Activated CD8-positive, alpha-beta T cell treated with anti-CD3 and anti-CD28 coated beads, Interleukin-2, amount 10 ng/mL, durations not matched to agents 7 days and 5 days (primary cell): Measurements from ENCODE around the gene CITED4. TPM values are rescaled to one million over a fixed set of nuclear protein-coding genes. Genes with fewer than 3 reads are reported as not detected.

Source experiments
- ATAC-seq: fragments of 150-1000 bp; cut with Tn5 transposase; one replicate; pipeline ENCODE4 v1.10.0; 2021; ENCODE audit warnings: moderate library complexity
- CTCF ChIA-PET: fragments of 350-600 bp; sonication (Branson Sonifier 250); formaldehyde crosslinking; loops from one replicate; lab custom pipeline; 2021; ENCODE audit warnings: antibody characterized with exemption; lab: Charles Lee
- POLR2A ChIA-PET: fragments of 350-600 bp; sonication (Branson Sonifier 250); formaldehyde crosslinking; loops from one replicate; lab custom pipeline; 2021; ENCODE audit warnings: antibody characterized with exemption; lab: Charles Lee
- DNase-seq: peaks from one replicate; pipeline ENCODE4 v3.0.0-alpha.2; 2020
- H3K27ac Mint-ChIP-seq: one replicate; pipeline ENCODE4 v1.8.0; 2021; ENCODE audit warnings: mild to moderate bottlenecking, mixed read lengths
- H3K27me3 Mint-ChIP-seq: one replicate; pipeline ENCODE4 v1.8.0; 2021; ENCODE audit warnings: low read depth, mixed read lengths
- H3K36me3 Mint-ChIP-seq: one replicate; pipeline ENCODE4 v1.8.0; 2021; ENCODE audit warnings: low read depth, mixed read lengths
- H3K4me1 Mint-ChIP-seq: one replicate; pipeline ENCODE4 v1.8.0; 2021; ENCODE audit warnings: low read depth, mixed read lengths
- H3K4me3 Mint-ChIP-seq: one replicate; pipeline ENCODE4 v1.8.0; 2021; ENCODE audit warnings: mild to moderate bottlenecking, mixed read lengths
- H3K9me3 Mint-ChIP-seq: one replicate; pipeline ENCODE4 v1.8.0; 2022; ENCODE audit warnings: mixed read lengths; ENCODE audit not compliant: insufficient read depth
- total RNA-seq, 2 experiments: library from RNA; stranded (reverse); gene quantifications; one replicate each; pipeline ENCODE4 v1.2.3, GENCODE V29; 2021

CITED4 gene
- total RNA-seq, 2 experiments from 2014 or later: 9.1 to 10.0 TPM

GRCh38 chr1:40851643-40852042 lies 10.5 kb downstream of the CITED4 start:
- ATAC-seq (no peak), DNase-seq (no peak)
- Mint-ChIP-seq H3K4me1 (peaks cover 17% of the 10 kb centered on the region), H3K36me3 (no peaks in the 10 kb centered on the region), H3K27ac (no peak overlapping the region), H3K27me3 (peaks cover 4% of the 10 kb centered on the region), H3K9me3 (no peaks in the 10 kb centered on the region), H3K4me3 (no peak overlapping the region)
- CTCF ChIA-PET: interaction anchor here (0.7 to 9.4 kb wide), 6 partner anchors 11 to 319 kb away, joined by 3 to 273 read pairs (median 13); partner anchors contain the start of gene ZNF684
- POLR2A ChIA-PET: interaction anchor here (1.4 kb wide), 1 partner anchor 160 kb away, joined by 4 read pairs; the partner anchor contains the start of gene NFYC

- no peaks in the 10 kb centered on the region for H3K9me3 Mint-ChIP-seq
- peak overlapping the region; percentile 80 for H3K27ac Mint-ChIP-seq
- H3K36me3 Mint-ChIP-seq: no peaks in the 10 kb centered on the region
- peaks cover 32% of the 10 kb centered on the region for H3K4me1 Mint-ChIP-seq
- DNase-seq: peak; percentile 86
- ATAC-seq: peak; percentile 92
- peaks cover 4% of the 10 kb centered on the region for H3K27me3 Mint-ChIP-seq
- CTCF ChIA-PET: interaction anchor here (0.5 to 9.4 kb wide), 58 partner anchors 9 to 318 kb away, joined by 3 to 273 read pairs (median 4); partner anchors contain the start of genes CITED4, NFYC, RIMS3 and ZNF684
- H3K4me3 Mint-ChIP-seq: peak overlapping the region; percentile 32
- POLR2A ChIA-PET: interaction anchor here (0.6 to 1.6 kb wide), 7 partner anchors 9 to 159 kb away, joined by 3 to 7 read pairs (median 4); partner anchors contain the start of genes CITED4 and NFYC
Observed at GRCh38 chr1:40849801-40850592, 12.2 kb downstream of the CITED4 start.

- ChIA-PET CTCF (interaction anchor here (1.1 to 9.4 kb wide), 16 partner anchors 9 to 238 kb away, joined by 3 to 273 read pairs (median 6); partner anchors contain the start of genes CITED4 and NFYC), POLR2A (interaction anchor here (1.1 to 1.6 kb wide), 2 partner anchors 68 to 157 kb away, joined by 5 to 7 read pairs; partner anchors contain the start of gene NFYC)
- Mint-ChIP-seq H3K9me3 (no peaks in the 10 kb centered on the region), H3K4me1 (peaks cover 35% of the 10 kb centered on the region), H3K27me3 (peaks cover 4% of the 10 kb centered on the region), H3K27ac (no peak overlapping the region), H3K4me3 (no peak overlapping the region), H3K36me3 (peaks cover 2% of the 10 kb centered on the region)
- ATAC-seq: no peak
- no peak for DNase-seq
Observed at GRCh38 chr1:40848530-40849189, 13.5 kb downstream of the CITED4 start.

GRCh38 chr1:40847023-40847745 lies 15.0 kb downstream of the CITED4 start:
- no peaks in the 10 kb centered on the region for H3K9me3 Mint-ChIP-seq
- H3K36me3 Mint-ChIP-seq: peaks cover 8% of the 10 kb centered on the region
- peaks cover 4% of the 10 kb centered on the region for H3K27me3 Mint-ChIP-seq
- no peak overlapping the region for H3K4me3 Mint-ChIP-seq
- CTCF ChIA-PET: interaction anchor here (1.1 to 9.4 kb wide), 5 partner anchors 14 to 178 kb away, joined by 3 to 273 read pairs (median 31); partner anchors contain the start of gene CITED4
- ATAC-seq: no peak
- H3K4me1 Mint-ChIP-seq: peaks cover 35% of the 10 kb centered on the region
- no peak overlapping the region for H3K27ac Mint-ChIP-seq
- POLR2A ChIA-PET: interaction anchor here (0.7 kb wide), 1 partner anchor 172 kb away, joined by 3 read pairs; no protein-coding TSS in a partner anchor
- no peak for DNase-seq

GRCh38 chr1:40845895-40846294 lies 16.3 kb downstream of the CITED4 start:
- peaks cover 44% of the 10 kb centered on the region for H3K4me1 Mint-ChIP-seq
- ATAC-seq: no peak
- ChIA-PET CTCF (interaction anchor here (1.0 to 9.4 kb wide), 6 partner anchors 13 to 155 kb away, joined by 3 to 273 read pairs (median 16); no protein-coding TSS in a partner anchor), POLR2A (no interaction called here)
- no peak overlapping the region for H3K27ac Mint-ChIP-seq
- no peaks in the 10 kb centered on the region for H3K9me3 Mint-ChIP-seq
- H3K4me3 Mint-ChIP-seq: no peak overlapping the region
- DNase-seq: no peak
- no peaks in the 10 kb centered on the region for H3K27me3 Mint-ChIP-seq
- peaks cover 8% of the 10 kb centered on the region for H3K36me3 Mint-ChIP-seq

GRCh38 chr1:40844887-40845878 lies 17.0 kb downstream of the CITED4 start:
- Mint-ChIP-seq H3K27ac (peak overlapping the region; percentile 85), H3K27me3 (no peaks in the 10 kb centered on the region), H3K4me3 (peak overlapping the region; percentile 60), H3K9me3 (no peaks in the 10 kb centered on the region), H3K36me3 (peaks cover 8% of the 10 kb centered on the region), H3K4me1 (peaks cover 48% of the 10 kb centered on the region)
- DNase-seq: peak; percentile 40
- peak; percentile 43 for ATAC-seq
- ChIA-PET CTCF (interaction anchor here (0.6 to 2.7 kb wide), 18 partner anchors 8 to 701 kb away, joined by 3 to 23 read pairs (median 4); partner anchors contain the start of gene CITED4), POLR2A (interaction anchor here (0.6 to 0.7 kb wide), 2 partner anchors 17 to 21 kb away, joined by 3 to 4 read pairs; no protein-coding TSS in a partner anchor)

- peaks cover 8% of the 10 kb centered on the region for H3K36me3 Mint-ChIP-seq
- no peaks in the 10 kb centered on the region for H3K9me3 Mint-ChIP-seq
- ATAC-seq: no peak
- ChIA-PET POLR2A (no interaction called here), CTCF (interaction anchor here (0.6 to 2.7 kb wide), 4 partner anchors 17 to 700 kb away, joined by 3 to 23 read pairs (median 3); no protein-coding TSS in a partner anchor)
- no peak for DNase-seq
- no peak overlapping the region for H3K27ac Mint-ChIP-seq
- H3K4me1 Mint-ChIP-seq: peaks cover 51% of the 10 kb centered on the region
- no peak overlapping the region for H3K4me3 Mint-ChIP-seq
- H3K27me3 Mint-ChIP-seq: no peaks in the 10 kb centered on the region
Observed at GRCh38 chr1:40844079-40844478, 18.1 kb downstream of the CITED4 start.

GRCh38 chr1:40842691-40843090 lies 19.5 kb downstream of the CITED4 start:
- H3K4me1 Mint-ChIP-seq: peaks cover 50% of the 10 kb centered on the region
- no peak overlapping the region for H3K4me3 Mint-ChIP-seq
- H3K36me3 Mint-ChIP-seq: peaks cover 8% of the 10 kb centered on the region
- H3K27ac Mint-ChIP-seq: peak overlapping the region; percentile 21
- no peaks in the 10 kb centered on the region for H3K9me3 Mint-ChIP-seq
- DNase-seq (no peak), ATAC-seq (no peak)
- POLR2A ChIA-PET: no interaction called here
- no peaks in the 10 kb centered on the region for H3K27me3 Mint-ChIP-seq
- CTCF ChIA-PET: interaction anchor here (1.0 to 2.7 kb wide), 3 partner anchors 20 to 110 kb away, joined by 3 to 25 read pairs (median 3); partner anchors contain the start of gene CITED4

- H3K36me3 Mint-ChIP-seq: peaks cover 8% of the 10 kb centered on the region
- CTCF ChIA-PET: interaction anchor here (1.3 to 2.7 kb wide), 5 partner anchors 46 to 110 kb away, joined by 3 to 25 read pairs (median 4); no protein-coding TSS in a partner anchor
- H3K4me3 Mint-ChIP-seq: no peak overlapping the region
- POLR2A ChIA-PET: no interaction called here
- peaks cover 2% of the 10 kb centered on the region for H3K27me3 Mint-ChIP-seq
- DNase-seq (no peak), ATAC-seq (no peak)
- H3K4me1 Mint-ChIP-seq: peaks cover 50% of the 10 kb centered on the region
- H3K9me3 Mint-ChIP-seq: no peaks in the 10 kb centered on the region
- H3K27ac Mint-ChIP-seq: peak overlapping the region; percentile 21
Observed at GRCh38 chr1:40842207-40842606, 20.0 kb downstream of the CITED4 start.

GRCh38 chr1:40841602-40842001 lies 20.6 kb downstream of the CITED4 start:
- DNase-seq (no peak), ATAC-seq (no peak)
- H3K36me3 Mint-ChIP-seq: peaks cover 8% of the 10 kb centered on the region
- peaks cover 46% of the 10 kb centered on the region for H3K4me1 Mint-ChIP-seq
- ChIA-PET POLR2A (interaction anchor here (0.8 to 1.6 kb wide), 3 partner anchors 18 to 46 kb away, joined by 3 to 8 read pairs (median 3); partner anchors contain the start of gene CITED4), CTCF (interaction anchor here (1.1 to 2.7 kb wide), 7 partner anchors 8 to 107 kb away, joined by 4 to 25 read pairs (median 5); no protein-coding TSS in a partner anchor)
- H3K27me3 Mint-ChIP-seq: peaks cover 2% of the 10 kb centered on the region
- no peaks in the 10 kb centered on the region for H3K9me3 Mint-ChIP-seq
- H3K27ac Mint-ChIP-seq: peak overlapping the region; percentile 91
- peak overlapping the region; percentile 50 for H3K4me3 Mint-ChIP-seq
